Heart left ventricle (tissue), 16 donors: ENCODE data around the gene ITGA5. TPM values are rescaled to one million over a fixed set of nuclear protein-coding genes. Genes with fewer than 3 reads are reported as not detected.
A peak's percentile ranks its signal among the peaks of the same experiment; 100 is the strongest.

Source experiments
- ATAC-seq, 4 donors: fragments of 200-7000 bp; cut with Tn5 transposase; one replicate each; pipeline ENCODE4 v1.9.1; 2020 to 2022; ENCODE audit warnings: moderate library complexity in 4 of 4, mild to moderate bottlenecking in 3 of 4, moderate number of reproducible peaks in 1 of 4
- DNase-seq, 5 donors: peaks; one replicate each; pipeline ENCODE4 v3.0.0-alpha.2; 2020
- H3K27ac ChIP-seq, 12 donors: fragments of 200-600 bp; sonication (generic) in 4 of 12; one replicate each; pipeline versions ENCODE4 v1.5.0 to v1.8.0; 2016 to 2022; ENCODE audit warnings: mild to moderate bottlenecking in 2 of 12
- H3K27me3 ChIP-seq, 9 donors: fragments of 200-600 bp; sonication (generic) in 2 of 9; one replicate each; pipeline versions ENCODE4 v1.5.1 to v1.8.0; 2016 to 2022; ENCODE audit warnings: mild to moderate bottlenecking in 3 of 9
- H3K36me3 ChIP-seq, 9 donors: fragments of 200-600 bp; sonication (generic) in 2 of 9; one replicate each; pipeline versions ENCODE4 v1.5.0 to v1.8.0; 2018 to 2022; ENCODE audit warnings: mild to moderate bottlenecking in 2 of 9
- H3K4me1 ChIP-seq, 12 donors: fragments of 200-600 bp; sonication (generic) in 4 of 12; one replicate each; pipeline versions ENCODE4 v1.5.0 to v1.8.0; 2016 to 2022; ENCODE audit warnings: mild to moderate bottlenecking in 3 of 12
- H3K4me3 ChIP-seq, 12 donors: fragments of 200-600 bp; sonication (generic) in 4 of 12; one replicate each; pipeline versions ENCODE4 v1.5.0 to v1.8.0; 2017 to 2022; ENCODE audit warnings: mild to moderate bottlenecking in 9 of 12, moderate library complexity in 4 of 12
- H3K9me3 ChIP-seq, 12 donors: fragments of 200-600 bp; sonication (generic) in 4 of 12; one replicate each; pipeline versions ENCODE4 v1.5.0 to v1.8.0; 2016 to 2022; ENCODE audit warnings: mild to moderate bottlenecking in 1 of 12
- CTCF ChIP-seq, 12 donors: fragments of 200-600 bp; sonication (generic) in 4 of 12; IDR thresholded peaks; one replicate each; pipeline versions ENCODE4 v1.5.0 to v1.8.0; 2018 to 2022; ENCODE audit warnings: antibody characterized with exemption in 12 of 12, mild to moderate bottlenecking in 5 of 12
- POLR2A ChIP-seq, 2 donors: fragments of 450-650 bp; IDR thresholded peaks; one replicate each; pipeline ENCODE4 v1.6.1; 2017; ENCODE audit warnings: antibody characterized with exemption in 2 of 2, mild to moderate bottlenecking in 2 of 2, moderate library complexity in 2 of 2
- WGBS, 4 donors: extraction: QIAGEN DNeasy Blood & Tissue Kit in 2 of 4; methylation state at CpG; one replicate each; pipeline versions ENCODE4 v1.1.5 to v1.1.7; 2013 to 2018; 5-methylcytosine and 5-hydroxymethylcytosine counted together
- intact Hi-C, 10 donors: fragments of 100-400 bp; cut with DNase I; formaldehyde crosslinking; loops; one replicate each; pipeline versions ENCODE4 v1.11.1 to v1.14.2; 2022
- polyA plus RNA-seq, 2 donors: library from polyadenylated mRNA; stranded (reverse); fragments of 200-250 nt; gene quantifications; one replicate each; pipeline ENCODE4 v1.2.3, GENCODE V29; 2013
- total RNA-seq, 9 donors: library from RNA; depleted of rRNA in 2 of 9; stranded (reverse); fragments of >200 nt in 2 of 9; fragmentation: NEBNext Ultra II Directional in 3 of 9; extraction: Animal tissue kit (Norgen Biotek cat#: 25700) in 3 of 9; gene quantifications; one replicate each; pipeline versions ENCODE4 v1.1.0 to v1.2.4, GENCODE V29; 2016 to 2023
- donor health status: ischemic (EF 13 %, LVEDD 7.1; RV severe dilation, severe dysfunction).
- donor health status: healthy with polysubstance abuse.
- donor health status: DM: no; HTN: yes; CAD: no.
- donor health status: DM: no; HTN: no; CAD: no.
- donor health status: ischemic (EF 25% LVEDD 6.9; RV normal size, moderate dysfunction).
- donor health status: ischemic (EF 25% LVEDD 5.7; RV mildly dilated, moderate dysfunction).
- donor health status: healthy.
- donor health status: DM: yes; HTN: yes; CAD: no.
- donor health status: ischemic (EF 35%, LVEDD 5.7; RV mildly dilated, moderate dysfunction).
- donor health status: nonischemic (EF 11% LVEDD 7.7; RV severe dilation, severe dysfunction).
- donor health status: DM: yes; HTN: yes; CAD: no.
- donor health status: PGD.
- donor health status: ischemic (EF 29% LVEDD 5.4; RV normal size, mild dysfunction).
- donor health status: nonischemic (EF 23%, LVEDD 6.1; RV moderate dilation, normal function).

ITGA5 gene
- total and polyA plus RNA-seq, 11 donors, result 33.2 to 301 (median 55.0) TPM

- Histone ChIP-seq H3K4me1 (peaks cover 0 to 13% (median 4%) of the 10 kb centered on the region in 12 donors), H3K36me3 (no peaks in the 10 kb centered on the region), H3K9me3 (no peaks in the 10 kb centered on the region), H3K27me3 (no peaks in the 10 kb centered on the region), H3K27ac (no peak overlapping the region), H3K4me3 (no peak overlapping the region)
- TF ChIP-seq CTCF (IDR thresholded peaks at IDR 0.05) (no peak), POLR2A (IDR thresholded peaks at IDR 0.05) (no peak)
- WGBS, 4 donors, result 89 to 92% (median 91%) methylated on average over 4 of the region's 4 CpGs
- intact Hi-C loops, result no loop called here
- ATAC-seq (no peak), DNase-seq (no peak)
Measured at GRCh38 chr12:54443446-54443845, 24.4 kb upstream of the ITGA5 start.

GRCh38 chr12:54442961-54443360 is 23.9 kb upstream of the ITGA5 start:
- no peaks in the 10 kb centered on the region for H3K36me3 ChIP-seq
- no peak for TF ChIP-seq POLR2A (IDR thresholded peaks at IDR 0.05)
- TF ChIP-seq CTCF (IDR thresholded peaks at IDR 0.05), result no peak
- H3K4me3 ChIP-seq, result no peak overlapping the region
- ATAC-seq (no peak), DNase-seq (no peak)
- no peaks in the 10 kb centered on the region for H3K9me3 ChIP-seq
- no peak overlapping the region for H3K27ac ChIP-seq
- intact Hi-C loops, result no loop called here
- H3K4me1 ChIP-seq, result peaks cover 0 to 13% (median 4%) of the 10 kb centered on the region in 12 donors
- H3K27me3 ChIP-seq, result no peaks in the 10 kb centered on the region
- 81 to 100% (median 82%) methylated on average over 1 of the region's 1 CpG for WGBS, 4 donors

GRCh38 chr12:54442099-54442498 is 23.0 kb upstream of the ITGA5 start:
- H3K27ac ChIP-seq, result no peak overlapping the region
- intact Hi-C loops, result no loop called here
- ATAC-seq, result no peak
- DNase-seq, result no peak
- no peaks in the 10 kb centered on the region for H3K9me3 ChIP-seq
- no peaks in the 10 kb centered on the region for H3K27me3 ChIP-seq
- H3K4me3 ChIP-seq, result no peak overlapping the region
- peaks cover 0 to 13% (median 4%) of the 10 kb centered on the region in 12 donors for H3K4me1 ChIP-seq
- TF ChIP-seq CTCF (IDR thresholded peaks at IDR 0.05) (no peak), POLR2A (IDR thresholded peaks at IDR 0.05) (no peak)
- 31 to 57% (median 34%) methylated on average over 2 of the region's 2 CpGs for WGBS, 4 donors
- no peaks in the 10 kb centered on the region for H3K36me3 ChIP-seq

GRCh38 chr12:54439521-54440255 is 20.6 kb upstream of the ITGA5 start:
- Histone ChIP-seq H3K4me3 (no peak overlapping the region), H3K27ac (peak overlapping the region in 3 of 12 donors; percentile 13 to 66 (median 24)), H3K9me3 (no peaks in the 10 kb centered on the region), H3K36me3 (no peaks in the 10 kb centered on the region), H3K27me3 (no peaks in the 10 kb centered on the region), H3K4me1 (peaks cover 0 to 13% (median 4%) of the 10 kb centered on the region in 12 donors)
- TF ChIP-seq POLR2A (IDR thresholded peaks at IDR 0.05) (no peak), CTCF (IDR thresholded peaks at IDR 0.05) (peak; percentile 71 to 91 (median 87))
- WGBS, 4 donors, result 41 to 44% (median 43%) methylated on average over 10 of the region's 10 CpGs
- intact Hi-C loops, result loop anchor here (1.0 to 2.0 kb wide), 4 partner anchors 38 to 41 kb away; no protein-coding TSS in a partner anchor
- no peak for DNase-seq
- peak; percentile 81 to 92 (median 92) for ATAC-seq
